Activated CD8-positive, alpha-beta memory T cell treated with anti-CD3 and anti-CD28 coated beads, Interleukin-2, amount 50 U/mL, for 4 hours (primary cell): ENCODE measurements around the gene GALNT2.

ENCODE experiments used
- DNase-seq: peaks from one replicate; pipeline ENCODE4 v3.0.0-alpha.2; 2020

The GALNT2 gene

DNA sequence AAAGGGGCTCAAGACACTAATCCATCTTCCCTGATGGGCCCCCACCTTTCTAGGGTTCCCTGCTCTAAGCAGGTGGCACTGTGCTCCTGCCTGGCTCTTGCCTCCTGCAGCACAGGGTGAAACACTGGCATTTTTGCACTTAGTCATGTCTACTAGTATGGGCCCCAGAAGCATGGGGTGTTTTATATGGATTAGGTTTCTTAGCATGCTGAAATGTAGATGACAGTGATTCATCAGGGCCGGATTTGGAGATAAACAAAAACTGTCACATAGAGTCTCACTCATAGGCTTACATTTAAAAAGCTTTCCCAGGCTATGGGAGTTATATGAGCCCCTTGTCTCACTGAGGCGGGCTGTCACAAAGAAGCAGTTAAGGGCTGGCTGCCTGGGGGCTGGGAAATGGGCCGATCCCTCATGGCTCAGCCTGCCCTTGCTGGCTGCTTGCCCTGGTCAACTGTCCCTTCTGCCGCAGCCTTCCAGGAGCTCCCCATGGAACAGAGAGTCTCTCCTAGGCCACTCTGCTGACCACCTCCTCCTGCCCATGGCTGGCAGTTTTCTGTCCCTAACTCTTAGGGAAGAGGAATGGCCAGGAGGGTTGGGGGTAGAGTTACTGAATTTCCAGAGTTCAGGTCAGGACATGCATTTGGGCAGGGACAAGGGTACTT is 6.5 kb downstream of the GALNT2 start:
- DNase-seq, result no peak

DNA sequence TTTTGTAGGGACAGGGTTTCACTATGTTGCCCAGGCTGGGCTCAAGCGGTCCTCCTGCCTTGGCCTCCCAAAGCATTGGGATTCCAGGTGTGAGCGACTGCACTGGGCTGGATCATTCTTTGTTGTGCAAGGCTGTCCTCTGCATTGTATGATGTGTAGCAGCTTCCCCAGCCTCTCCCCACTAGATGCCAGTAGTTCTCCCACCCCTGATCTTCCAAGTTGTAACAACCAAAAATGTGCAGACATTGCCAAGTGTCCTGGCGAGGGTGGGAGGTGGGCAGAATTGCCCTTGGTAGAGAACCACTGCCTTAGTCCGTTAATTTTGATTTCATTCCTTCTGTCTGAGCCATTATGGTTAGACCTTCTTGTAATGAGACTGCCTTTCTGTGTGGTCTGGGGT is 7.2 kb downstream of the GALNT2 start:
- DNase-seq, result no peak

DNA sequence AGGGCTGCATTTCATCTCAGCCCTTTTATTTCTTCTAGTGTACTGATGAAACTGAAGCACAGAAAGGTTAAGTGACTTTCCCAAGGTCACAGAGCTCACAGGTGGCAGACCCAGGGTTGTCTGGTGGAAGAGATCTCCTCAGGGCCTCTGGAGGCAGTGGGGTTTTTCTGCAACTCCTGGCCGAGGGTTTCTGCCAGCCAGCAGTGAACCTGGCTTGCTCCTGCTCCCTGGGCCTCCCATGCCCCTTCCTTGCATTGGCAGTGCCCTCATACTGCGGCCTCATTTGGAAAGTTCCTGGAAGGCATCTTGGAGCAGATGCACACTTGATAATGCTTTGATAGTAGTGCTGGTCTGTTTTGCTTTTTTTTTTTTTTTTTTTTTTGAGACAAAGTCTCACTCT is 7.7 kb downstream of the GALNT2 start:
- DNase-seq, result no peak

DNA sequence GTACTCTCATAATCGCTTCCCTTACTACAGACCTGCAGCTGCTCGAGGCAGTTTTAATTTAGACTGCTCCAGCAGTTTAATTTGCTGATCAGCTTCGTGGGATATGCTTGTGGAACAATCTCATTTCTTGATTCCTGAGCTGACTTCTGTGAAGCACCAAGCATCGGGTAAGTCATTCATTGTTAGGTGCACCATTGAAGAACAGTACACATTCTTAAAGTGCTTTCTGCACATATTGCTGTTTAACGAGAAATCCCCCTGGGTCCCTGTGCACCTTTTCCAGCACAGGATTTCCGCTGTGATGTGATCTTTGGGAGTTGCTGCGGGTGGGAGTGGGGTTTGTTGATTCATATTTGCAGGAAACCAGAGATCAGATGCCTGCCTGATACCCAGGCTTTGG is 9.1 kb downstream of the GALNT2 start:
- DNase-seq, result no peak

DNA sequence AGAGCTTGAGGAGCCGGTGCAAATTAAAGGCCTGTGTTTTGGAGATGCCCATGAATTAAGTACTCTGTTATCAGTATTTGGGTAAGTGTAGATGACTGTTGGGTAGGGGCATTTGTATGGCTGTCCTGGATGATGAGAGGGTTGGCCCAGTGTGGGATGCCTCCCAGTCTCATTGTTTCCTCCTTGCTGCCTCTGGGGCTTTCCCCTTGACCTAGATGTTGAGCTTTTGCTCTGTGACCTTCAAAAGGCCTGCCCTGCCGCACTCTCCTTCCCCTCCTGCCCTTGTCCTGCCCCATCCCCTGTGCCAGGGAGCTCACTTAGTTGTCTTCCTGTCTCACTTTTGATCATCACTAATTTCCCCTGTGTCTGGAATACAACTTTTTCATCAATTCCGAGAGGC is 10.0 kb downstream of the GALNT2 start:
- no peak for DNase-seq

DNA sequence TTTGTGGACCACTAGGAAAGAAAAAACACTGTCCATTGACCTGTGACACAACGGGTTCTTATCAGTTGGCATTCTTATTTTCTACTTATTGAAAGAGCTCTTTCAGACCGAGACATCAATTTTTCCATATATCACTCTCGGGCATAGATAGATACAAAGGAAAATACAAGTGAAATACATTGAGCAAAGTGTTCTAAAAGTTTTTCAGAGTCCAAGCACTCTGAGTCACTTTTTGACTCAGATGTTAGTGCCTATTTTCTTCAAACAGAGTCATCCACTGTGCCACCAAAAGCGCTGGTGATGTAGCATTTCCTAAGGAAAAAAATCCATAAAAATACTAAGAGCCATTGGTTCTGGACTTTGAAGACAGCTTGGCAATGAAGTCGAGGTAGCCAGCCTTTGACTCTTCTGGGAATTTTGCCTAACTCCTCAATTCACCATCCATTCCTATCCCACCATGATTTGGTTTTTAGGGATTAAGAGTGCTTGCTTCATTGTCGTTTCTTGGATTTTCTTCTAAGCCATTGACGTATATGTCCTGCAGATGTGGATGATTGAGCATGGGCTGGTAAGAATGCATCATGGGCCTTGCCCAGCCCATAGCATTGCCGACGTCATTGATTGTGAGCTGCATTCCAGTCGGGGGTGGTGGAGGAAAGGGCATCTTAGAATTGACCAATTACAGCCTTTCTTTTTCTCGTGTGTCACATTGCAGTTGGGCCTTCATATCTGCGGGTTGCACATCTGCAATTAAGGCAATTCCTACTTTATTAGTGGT is 10.6 kb downstream of the GALNT2 start:
- DNase-seq, result no peak

DNA sequence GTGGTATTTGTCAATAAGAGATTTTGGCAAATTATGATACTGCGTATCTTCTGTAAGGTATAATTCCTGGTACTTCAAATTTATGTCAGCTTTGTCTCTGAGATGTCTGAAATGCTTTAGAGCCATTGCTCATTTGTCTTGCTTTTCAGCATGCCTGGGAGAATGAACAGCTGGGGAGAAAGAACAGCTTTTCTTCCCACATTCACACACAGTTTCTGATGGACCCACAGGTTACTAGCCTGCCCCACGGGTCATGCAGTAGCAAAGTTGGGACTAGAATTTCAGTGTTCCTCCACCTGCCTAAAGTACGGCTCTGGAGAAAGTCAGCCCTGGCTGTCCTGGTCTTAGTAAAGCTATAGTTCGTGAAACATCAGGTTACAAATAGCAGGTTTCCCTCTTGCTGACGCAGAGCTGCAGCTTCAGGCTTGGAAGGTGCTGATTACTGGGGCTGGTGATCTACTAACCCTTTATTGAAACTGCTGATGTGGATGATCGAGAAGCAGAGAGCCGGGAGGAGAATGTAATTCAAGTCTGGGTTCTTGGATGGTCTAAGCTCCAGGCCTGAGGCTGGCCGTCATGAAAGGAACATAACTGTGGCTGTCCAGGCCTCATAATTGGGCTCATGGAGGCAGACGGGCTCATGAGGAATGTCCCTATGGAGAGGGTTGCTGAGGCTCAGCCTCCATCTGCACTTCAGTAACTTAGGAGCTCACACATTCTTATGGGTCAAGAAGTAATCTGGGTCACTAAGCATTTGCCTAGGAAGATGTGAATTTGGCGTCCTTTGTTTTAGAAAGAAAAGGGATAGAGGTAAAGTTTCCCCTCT is 12.4 kb downstream of the GALNT2 start:
- no peak for DNase-seq

DNA sequence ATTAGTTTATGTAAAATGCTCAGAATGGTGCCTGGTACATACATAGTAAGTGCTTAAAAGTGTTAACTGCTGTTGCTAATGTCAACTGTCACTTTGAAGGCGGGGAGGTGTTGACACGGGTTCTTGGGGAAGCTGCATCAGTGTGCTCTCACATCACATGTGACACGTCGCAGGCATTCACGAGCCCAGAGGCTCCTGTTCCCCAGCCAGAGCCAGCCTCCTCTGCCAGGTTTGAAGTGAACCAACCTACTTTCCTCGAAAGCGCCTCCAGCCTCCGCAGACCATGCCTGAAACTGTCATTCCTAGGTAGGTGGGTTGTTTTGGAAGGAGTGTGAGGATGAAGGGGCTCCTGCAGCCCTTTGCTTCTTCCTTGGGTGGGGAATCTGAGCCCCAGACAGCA is 13.8 kb downstream of the GALNT2 start:
- DNase-seq, result no peak

DNA sequence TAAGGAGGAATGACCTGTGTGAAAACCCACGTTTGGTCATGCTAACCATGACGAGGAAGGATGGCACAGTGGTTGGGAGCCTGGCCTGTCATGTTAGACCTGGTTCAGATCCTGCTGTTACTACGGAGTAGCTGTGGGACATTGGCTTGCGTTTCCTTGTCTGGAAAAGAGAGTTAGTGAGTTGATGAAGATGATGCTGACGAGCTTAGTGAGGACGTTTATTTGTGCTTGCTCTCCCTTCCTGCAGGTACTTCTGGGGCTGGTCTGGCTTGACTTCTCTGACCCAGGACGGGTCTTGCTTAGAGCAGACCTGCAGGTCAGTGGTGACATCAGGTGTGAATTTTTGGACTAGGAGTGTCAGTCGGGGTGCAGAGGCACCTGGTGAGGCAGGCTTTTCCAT is 14.7 kb downstream of the GALNT2 start:
- no peak for DNase-seq

DNA sequence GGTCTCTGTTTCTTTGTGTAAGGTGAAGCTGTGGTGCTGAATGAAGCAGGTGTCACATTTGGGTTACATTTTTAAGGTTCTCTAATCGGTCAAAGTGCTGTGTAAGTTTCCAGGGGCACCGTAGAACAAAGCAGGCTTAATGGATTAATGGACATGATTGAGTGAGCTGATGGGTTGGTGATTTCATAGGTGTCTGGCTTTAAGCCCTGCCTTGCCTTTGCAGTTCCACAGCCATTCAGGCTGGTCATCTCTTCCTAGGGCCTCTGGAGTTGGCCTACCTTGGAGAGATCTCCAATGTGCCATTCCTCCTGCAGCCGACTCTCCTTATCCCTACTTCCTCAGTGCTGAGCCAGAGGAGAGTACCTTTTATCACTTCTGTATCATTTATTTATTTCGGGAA is 15.2 kb downstream of the GALNT2 start:
- no peak for DNase-seq

DNA sequence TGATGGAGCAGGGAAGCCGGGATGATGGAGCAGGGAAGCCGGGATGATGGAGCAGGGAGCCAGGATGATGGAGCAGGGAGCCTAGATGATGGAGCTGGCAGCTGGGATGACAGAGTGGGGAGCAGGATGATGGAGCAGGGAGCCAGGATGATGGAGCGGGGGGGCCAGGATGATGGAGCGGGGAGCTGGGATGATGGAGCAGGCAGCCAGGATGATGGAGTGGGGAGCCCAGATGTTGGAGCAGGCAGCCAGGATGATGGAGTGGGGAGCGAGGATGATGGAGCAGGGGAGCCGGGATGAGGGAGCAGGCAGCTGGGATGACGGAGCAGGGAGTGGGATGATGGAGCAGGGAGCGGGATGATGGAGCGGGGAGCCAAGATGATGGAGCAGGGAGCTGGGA is 16.0 kb downstream of the GALNT2 start:
- no peak for DNase-seq

DNA sequence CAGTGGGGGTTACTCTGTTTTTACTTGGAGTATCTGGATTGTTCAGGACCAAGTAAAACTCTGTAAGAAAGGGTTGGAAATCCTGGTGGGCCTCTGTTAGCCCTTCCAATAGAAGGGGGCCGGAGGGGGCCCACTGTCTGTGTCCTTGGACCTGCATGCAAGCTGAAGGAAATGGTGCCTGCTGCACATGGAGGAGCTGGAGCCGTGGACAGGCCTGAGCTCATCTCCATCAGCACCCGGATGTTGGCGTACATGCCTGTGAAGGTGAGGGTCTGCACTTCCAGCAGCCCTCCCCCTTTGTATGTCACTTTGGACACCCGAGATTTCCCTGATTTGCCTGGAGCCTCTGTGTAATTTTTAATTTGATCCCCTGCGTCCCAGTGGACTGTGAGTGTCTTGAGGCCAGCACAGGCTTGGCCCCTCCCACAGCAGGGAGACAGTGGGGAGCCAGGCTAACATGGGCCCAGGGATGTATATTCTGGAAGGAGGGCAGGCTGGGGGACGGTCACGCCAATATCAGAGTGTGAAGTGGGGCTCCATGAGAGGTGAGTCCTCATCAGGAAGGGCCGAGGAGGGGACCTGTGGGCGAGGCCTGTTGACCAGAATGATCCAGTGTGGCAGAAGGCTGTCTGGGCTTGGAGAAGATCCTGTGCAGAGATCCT is 16.8 kb downstream of the GALNT2 start:
- no peak for DNase-seq

DNA sequence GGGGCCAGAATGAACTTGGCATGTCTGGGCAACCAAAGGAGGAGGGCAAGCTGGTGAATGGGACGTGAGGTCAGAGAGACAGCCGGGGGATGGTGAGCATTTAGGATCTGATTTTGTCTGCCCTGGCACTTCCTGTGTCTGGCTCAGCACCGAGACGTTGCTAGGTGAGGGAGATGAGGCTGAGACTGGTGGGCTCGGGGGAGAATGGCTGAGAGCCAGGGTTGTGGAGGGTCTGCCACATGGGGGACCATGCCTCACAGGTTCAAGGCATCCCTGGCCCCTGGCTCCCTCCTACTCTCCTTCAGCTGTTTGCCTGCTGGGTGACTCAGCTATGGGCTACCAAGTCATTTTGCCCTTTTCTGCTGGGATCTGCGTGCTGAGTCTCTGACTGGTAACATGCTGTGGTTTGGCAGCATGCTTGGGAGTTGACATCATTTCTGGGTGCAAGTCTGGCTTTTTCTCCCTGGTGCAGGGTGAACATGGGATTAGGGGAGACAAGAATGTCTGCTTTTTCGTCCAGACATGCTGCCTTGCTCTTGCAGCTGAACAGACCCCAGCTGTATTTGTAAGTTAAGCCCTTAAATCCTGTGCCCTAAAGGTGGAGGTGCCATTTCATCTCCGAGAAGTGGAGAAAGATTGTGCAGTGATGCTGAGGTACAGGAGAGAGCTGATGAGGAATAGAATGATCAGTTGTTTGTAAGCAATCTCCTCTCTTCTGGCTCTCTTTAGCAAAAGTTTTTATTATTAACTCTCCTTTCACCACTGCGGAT is 17.6 kb downstream of the GALNT2 start:
- DNase-seq, result peak; percentile 47

DNA sequence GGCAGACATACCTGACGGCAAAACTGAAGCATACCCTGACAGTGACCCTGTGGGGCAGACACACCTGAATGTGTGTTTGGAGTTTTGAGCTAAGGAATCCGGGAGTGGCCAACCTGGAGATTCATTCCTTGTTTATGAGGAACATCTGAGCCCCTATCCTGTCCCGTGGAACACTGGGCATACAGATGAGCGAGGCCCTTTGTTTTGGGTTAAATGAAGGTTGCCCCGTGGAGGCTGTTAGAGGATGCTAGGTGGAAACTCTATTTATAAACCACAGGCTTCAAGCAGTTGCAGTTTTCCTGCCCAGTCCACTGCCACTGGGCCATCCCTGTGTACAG is 18.1 kb downstream of the GALNT2 start:
- no peak for DNase-seq

DNA sequence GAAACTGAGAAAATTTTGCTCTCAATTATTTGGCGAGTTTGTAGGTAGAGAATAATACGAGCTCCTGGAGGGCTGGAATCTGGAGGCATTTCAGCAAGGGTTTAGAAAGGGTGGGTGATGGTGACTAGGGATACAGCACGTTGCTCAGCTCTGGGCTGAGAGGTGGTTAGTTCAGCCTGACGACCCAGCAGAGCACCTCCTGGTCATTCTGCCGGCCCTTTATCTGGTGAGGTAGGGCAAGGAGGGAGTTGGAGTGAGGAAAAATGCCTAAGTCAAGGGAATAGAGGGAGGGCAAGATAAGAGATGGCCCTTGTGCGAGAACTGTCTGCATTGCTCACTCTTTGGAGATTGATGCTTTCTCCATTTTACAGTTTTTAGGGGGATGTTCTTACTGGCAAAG is 19.1 kb downstream of the GALNT2 start:
- DNase-seq, result no peak

DNA sequence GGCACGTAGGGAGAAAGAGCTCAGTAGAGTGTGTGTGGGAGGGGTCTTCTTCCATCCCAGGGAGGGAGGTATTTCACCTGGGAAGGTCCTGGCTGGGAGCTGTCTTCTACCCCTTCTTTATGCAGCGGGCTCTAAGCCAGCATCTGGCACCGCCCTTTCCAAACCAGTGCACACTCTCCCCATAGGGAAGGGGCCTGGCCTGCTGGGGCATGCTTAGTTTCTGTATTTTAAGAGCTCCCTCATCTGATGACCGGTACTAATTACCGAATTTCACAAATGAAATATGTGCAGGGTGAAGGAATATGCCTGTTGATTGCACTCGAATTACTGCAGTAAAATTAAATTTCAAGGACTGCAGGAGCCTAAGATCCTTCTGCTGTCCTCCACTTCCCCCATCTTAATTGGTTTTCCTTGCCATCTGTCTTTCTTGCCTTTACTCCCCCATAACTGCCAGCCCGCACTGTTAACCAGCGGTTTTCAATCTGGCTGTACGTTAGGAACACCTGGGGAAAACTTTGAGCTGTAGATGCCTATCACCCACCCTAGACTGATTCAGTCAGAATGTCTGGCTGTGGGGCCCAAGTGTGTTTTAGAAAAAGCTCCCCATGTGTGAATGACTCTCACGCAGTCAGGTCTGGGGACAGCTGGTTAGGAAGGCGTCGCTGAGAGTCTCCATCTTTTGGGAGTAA is 20.1 kb downstream of the GALNT2 start:
- no peak for DNase-seq

DNA sequence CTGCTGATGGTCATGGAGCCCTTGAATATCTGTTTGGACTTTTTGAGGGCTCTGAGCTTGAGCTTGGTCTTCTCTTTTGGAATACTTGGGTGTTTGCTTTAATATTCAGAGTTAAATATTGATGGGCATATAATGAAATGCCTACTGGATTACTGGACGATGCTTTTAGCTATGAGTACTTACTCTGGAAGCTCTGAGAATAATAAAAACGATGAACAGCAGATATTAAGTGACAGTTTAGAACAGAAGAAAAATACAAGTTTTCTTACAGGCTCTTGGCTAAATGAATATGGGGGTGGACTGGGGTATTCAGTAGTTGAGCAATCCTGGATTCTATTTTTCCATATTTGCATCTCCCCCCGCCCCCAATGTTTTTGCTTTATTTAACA is 20.7 kb downstream of the GALNT2 start:
- DNase-seq, result no peak

DNA sequence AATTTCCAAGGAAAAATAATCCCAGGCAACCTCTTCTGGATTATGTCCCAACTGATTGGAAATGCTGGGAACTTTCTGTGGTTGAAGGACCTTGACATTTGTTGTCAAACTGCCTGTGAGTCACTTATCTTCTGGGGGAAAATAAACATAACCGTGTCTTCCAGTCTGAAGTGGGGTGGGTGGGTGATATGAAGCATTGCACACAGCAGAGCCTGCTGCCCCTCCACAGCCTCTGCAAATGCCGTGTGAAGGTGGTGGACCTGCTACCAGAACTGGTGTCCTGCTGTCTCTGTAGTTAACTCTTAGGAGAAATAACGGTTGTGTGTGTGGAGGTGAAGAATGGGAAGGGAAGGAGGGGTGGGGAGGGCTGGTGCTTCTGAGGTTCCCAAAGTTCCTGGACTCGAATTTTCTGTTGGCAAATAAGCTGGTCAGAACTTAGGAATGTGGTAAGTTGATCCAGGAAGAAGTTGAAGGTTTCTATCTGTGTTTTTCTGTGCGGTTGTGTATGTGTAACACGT is 23.2 kb downstream of the GALNT2 start:
- DNase-seq, result no peak

DNA sequence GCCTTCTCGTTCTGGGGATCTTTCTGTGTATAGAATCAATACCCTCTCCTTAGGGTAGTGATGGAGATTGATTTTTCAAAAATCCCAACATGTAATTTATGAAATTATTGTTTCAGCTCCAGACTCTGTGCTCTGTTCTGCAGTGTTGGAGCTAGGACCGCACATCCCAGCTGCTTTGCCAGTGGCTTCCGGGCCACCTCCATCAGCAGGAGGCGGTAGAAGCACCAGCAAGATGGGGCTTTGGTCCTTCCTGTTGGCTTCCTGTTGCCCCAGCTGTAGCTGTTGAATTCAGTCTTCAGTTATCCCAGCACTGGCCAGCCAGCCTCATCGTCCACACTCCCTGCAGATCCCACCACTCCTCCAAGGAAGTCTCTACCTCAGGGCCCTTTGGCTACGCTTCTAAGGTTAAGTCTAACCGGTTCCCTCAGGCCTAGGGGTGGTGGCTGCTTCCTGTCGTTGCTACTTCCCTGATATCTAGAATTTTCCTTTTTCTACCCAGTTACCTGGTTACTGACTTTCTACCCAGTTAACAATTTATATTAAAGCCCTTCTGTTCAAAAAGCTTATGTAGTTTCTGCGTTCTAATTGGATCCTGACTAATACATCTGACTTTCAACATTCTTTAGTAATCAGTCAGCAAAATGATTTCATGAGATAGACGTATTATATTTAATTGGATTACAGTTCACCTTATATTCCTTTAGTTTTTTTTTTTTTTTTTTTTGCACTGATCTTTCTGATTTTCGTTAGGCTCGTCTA is 24.6 kb downstream of the GALNT2 start:
- no peak for DNase-seq

DNA sequence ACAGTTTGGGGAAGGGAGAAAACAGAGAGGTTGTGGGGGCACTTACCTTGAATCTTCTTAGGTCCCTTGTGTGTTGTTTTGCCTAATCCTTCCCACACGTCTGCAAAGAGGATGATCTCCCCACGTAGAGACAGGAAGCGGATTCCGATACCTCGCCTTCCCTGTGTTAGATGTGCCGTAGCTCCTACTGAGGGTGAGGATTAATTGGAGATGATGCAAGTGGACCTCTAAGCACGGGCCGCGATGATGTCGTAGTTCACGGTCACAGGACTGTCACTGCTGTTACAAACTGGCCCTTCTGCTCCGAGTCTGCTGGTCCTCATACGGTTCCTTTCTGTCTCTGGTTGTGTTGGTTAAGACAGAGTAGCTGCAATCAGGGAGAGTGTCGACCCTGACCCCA is 27.7 kb downstream of the GALNT2 start:
- DNase-seq, result no peak

DNA sequence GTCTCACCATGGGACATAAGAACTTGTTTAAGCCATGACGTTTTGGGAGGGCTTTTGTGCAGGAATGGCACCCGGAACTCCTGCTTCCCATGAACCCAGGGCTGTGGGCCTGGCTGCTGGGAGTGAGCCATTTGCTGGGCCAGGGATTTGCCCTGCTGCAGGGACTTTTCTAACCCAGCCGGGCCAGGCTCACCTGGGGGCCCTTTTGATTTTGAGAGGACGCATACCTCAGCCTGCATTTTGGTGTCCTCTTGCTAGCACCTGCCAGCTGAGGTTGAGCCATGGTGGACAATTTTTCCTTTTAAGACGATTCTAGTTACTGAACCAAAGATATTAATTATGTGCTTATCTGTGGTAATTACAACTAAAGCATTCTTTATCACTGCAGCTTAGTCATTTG is 28.9 kb downstream of the GALNT2 start:
- no peak for DNase-seq
